ENCODE measurements around the gene PTMA. TPM values are rescaled to one million over a fixed set of nuclear protein-coding genes. Genes with fewer than 3 reads are reported as not detected.

PTMA gene
- total and polyA plus RNA-seq, 9 of the 15 experiments (the other 6 are each of a cell fraction or from before 2014, with no cell fraction given), result 429 to 2,322 (median 1,578) TPM

GRCh38 chr2:231716666-231717280, 8.4 kb downstream of the PTMA start:
- H3K27me3 ChIP-seq (ENCODE audit: control insufficient read depth in 2 of 2, insufficient read depth in 2 of 2, low read length in 2 of 2), result no peaks in the 10 kb centered on the region
- H3K36me3 ChIP-seq (ENCODE audit: control insufficient read depth, insufficient read depth, low read length), result peaks cover 14% of the 10 kb centered on the region
- WGBS (ENCODE audit: insufficient coverage, low coverage, missing lambda C conversion rate), result 85% methylated on average over 9 of the region's 11 CpGs
- intact Hi-C loops (cut with micrococcal nuclease) (loop anchor here (2.0 kb wide), 1 partner anchor 70 kb away; the partner anchor contains the start of gene COPS7B), in situ Hi-C loops (cut with MboI) (no loop called here)
- ChIA-PET POLR2A (interaction anchor here (0.6 to 1.2 kb wide), 2 partner anchors 10 to 81 kb away, joined by 4 to 6 read pairs; no protein-coding TSS in a partner anchor), CTCF (ENCODE audit: low intra/inter-chr PET ratio) (interaction anchor here (3.5 to 4.1 kb wide), 2 partner anchors 40 to 105 kb away, joined by 27 to 45 read pairs; no protein-coding TSS in a partner anchor)
- H2AFZ ChIP-seq (ENCODE audit: low read depth, low read length), result peak overlapping the region; percentile 70
- peaks cover 11% of the 10 kb centered on the region for H3K79me2 ChIP-seq (ENCODE audit: control insufficient read depth, insufficient read depth, low read length)
- DNase-seq (ENCODE audit: extremely low read depth in 1 of 4, low spot score in 3 of 4) (no peak), ATAC-seq (no peak), FAIRE-seq (no peak)
- TF ChIP-seq, protein P1, sequence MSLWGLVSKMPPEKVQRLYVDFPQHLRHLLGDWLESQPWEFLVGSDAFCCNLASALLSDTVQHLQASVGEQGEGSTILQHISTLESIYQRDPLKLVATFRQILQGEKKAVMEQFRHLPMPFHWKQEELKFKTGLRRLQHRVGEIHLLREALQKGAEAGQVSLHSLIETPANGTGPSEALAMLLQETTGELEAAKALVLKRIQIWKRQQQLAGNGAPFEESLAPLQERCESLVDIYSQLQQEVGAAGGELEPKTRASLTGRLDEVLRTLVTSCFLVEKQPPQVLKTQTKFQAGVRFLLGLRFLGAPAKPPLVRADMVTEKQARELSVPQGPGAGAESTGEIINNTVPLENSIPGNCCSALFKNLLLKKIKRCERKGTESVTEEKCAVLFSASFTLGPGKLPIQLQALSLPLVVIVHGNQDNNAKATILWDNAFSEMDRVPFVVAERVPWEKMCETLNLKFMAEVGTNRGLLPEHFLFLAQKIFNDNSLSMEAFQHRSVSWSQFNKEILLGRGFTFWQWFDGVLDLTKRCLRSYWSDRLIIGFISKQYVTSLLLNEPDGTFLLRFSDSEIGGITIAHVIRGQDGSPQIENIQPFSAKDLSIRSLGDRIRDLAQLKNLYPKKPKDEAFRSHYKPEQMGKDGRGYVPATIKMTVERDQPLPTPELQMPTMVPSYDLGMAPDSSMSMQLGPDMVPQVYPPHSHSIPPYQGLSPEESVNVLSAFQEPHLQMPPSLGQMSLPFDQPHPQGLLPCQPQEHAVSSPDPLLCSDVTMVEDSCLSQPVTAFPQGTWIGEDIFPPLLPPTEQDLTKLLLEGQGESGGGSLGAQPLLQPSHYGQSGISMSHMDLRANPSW (CRISPR knock-in tag; IDR thresholded peaks at IDR 0.05), result no peak
- no peak for TF ChIP-seq RBM34 (IDR thresholded peaks at IDR 0.05; ENCODE audit: borderline replicate concordance, insufficient read depth, low read length)
- H3K4me2 ChIP-seq (ENCODE audit: insufficient read depth, low read length), result no peak overlapping the region
- H3K4me1 ChIP-seq (replicated peaks in 1 of 2; ENCODE audit: control insufficient read depth in 2 of 2, insufficient read depth in 2 of 2, low read length in 2 of 2), result peaks cover 25 to 42% of the 10 kb centered on the region in 2 experiments; a peak in 4 of 5 replicates
- peak overlapping the region; percentile 66; the same call in 1 of the 3 replicates for H3K27ac ChIP-seq (ENCODE audit: extremely low read depth, low read depth, low read length)
- H3K9me1 ChIP-seq (ENCODE audit: control insufficient read depth, insufficient read depth, low read length), result peaks cover 5% of the 10 kb centered on the region
- H4K20me1 ChIP-seq (replicated peaks; ENCODE audit: control insufficient read depth, insufficient read depth, low read length), result peaks cover 23% of the 10 kb centered on the region
- H3K9me3 ChIP-seq (replicated peaks; ENCODE audit: control insufficient read depth, insufficient read depth, low read depth, low read length), result no peaks in the 10 kb centered on the region
- H3K4me3 ChIP-seq, result no peak overlapping the region
- no TSS peak for BruUV-seq (replicated peaks)
- peak overlapping the region in 1 of 2 experiments; percentile 83; a peak in 3 of 4 replicates for H3K9ac ChIP-seq (ENCODE audit: insufficient read depth in 1 of 2, low read depth in 2 of 2, low read length in 2 of 2)

Data from K562 (cell line).